GM12801 (cell line): Measurements from ENCODE around the gene THRB.

Experiments used
- TF ChIP-seq, protein P1 (sequence below): IDR thresholded peaks from one replicate; pipeline ENCODE4 v1.5.1; 2011; ENCODE audit warnings: control low read depth; ENCODE audit not compliant: insufficient read length; ENCODE audit errors: extremely low read depth

Gene THRB

DNA sequence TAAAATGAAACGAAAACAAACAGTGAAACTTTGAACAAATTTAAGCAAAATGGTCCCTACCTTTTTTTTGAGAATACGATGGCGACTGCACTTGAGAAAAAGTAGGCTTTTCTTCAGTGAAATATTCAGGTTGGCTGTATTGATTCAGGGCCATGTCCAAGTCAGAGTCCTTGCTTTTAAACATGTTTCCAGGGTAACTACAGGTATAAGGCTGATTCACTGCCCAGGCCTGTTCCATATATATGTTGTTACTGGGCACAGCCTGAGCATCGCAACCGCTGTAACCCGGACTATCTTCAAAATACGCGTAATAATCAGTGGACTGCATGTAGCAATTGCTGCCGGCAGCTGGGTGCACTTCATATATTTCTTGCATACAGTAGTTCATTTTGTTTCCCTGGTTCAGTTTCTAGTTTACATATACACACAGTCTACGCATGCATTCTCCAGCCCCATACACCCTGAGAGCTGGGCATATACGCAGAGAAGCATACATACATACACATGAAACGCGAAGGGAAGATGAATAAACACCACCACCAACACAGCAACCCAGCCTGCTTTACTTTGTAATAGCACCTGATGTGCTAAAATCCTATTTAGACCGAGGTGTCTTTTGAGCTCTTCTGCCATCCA lies 329.6 kb downstream of the THRB start:
- TF ChIP-seq, protein P1, sequence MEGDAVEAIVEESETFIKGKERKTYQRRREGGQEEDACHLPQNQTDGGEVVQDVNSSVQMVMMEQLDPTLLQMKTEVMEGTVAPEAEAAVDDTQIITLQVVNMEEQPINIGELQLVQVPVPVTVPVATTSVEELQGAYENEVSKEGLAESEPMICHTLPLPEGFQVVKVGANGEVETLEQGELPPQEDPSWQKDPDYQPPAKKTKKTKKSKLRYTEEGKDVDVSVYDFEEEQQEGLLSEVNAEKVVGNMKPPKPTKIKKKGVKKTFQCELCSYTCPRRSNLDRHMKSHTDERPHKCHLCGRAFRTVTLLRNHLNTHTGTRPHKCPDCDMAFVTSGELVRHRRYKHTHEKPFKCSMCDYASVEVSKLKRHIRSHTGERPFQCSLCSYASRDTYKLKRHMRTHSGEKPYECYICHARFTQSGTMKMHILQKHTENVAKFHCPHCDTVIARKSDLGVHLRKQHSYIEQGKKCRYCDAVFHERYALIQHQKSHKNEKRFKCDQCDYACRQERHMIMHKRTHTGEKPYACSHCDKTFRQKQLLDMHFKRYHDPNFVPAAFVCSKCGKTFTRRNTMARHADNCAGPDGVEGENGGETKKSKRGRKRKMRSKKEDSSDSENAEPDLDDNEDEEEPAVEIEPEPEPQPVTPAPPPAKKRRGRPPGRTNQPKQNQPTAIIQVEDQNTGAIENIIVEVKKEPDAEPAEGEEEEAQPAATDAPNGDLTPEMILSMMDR, result no peak

DNA sequence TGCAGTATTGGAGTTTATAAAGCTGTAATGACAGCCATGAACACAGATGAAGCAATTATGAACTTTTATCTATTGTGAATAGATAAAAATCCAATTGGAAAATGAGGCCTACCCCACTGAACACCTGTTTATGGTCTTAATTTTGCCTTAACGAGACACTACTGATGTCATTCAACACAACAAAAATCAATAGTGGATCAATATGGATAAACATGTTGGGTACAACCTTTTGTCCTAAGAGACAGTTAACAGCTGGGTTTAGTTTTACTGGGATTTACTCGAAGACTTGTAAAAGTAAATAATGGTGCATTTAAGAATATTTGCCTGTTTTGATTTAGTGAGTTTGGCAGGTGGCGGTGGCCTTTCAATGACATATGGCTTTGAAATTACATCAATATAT lies 331.7 kb downstream of the THRB start:
- TF ChIP-seq, protein P1, result no peak

DNA sequence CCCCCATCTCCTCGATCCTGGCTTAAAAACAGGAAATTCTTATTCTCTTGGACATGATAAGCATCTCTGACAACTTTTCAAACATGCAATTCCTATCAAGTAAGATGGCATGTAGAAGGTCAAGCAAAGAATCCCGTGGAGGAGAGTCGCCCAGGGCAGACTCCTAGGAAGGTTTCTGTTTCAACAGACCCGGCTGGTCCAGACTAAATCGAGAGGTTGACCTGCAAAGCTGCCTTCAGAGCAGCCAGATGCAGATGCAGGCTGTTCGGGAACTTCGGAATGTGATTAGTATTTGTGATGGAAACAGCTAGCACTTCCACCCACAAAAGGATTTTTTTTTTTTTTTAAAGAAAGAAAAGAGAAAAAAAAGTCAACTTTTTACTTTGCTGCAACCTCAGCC lies 332.8 kb downstream of the THRB start:
- TF ChIP-seq, protein P1, result no peak

DNA sequence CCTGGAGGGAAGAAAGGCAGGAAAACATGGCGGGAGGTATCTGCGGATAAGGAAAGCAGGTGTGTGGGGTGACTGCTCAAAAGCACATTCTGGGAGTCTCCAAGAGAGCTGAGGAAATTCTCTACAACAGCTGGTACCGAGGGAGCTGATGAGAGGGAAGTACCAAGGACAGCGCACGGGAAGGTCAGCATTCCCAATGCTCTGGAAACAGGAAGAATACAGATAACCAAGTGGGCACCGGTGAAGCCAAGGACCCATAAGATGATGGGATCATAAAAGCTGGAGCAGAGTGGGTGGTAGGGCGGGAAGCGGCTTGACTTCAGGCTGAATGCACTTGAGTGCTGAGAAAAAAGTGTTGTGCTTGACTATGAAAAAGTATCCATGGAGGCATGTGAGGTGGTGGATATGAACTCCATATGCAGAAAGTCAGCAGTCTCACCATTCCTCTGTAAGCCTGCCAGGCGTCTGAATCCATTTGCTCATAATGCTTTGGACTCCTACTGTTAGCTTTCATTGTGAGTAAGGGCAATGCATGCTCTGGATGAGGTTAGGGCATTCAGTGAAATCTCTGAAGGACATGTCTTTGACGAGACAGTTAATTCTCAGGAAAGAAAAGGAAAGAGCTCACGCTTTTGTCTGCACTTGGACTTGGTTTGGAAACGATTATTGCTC lies 334.1 kb downstream of the THRB start:
- TF ChIP-seq, protein P1, result no peak

DNA sequence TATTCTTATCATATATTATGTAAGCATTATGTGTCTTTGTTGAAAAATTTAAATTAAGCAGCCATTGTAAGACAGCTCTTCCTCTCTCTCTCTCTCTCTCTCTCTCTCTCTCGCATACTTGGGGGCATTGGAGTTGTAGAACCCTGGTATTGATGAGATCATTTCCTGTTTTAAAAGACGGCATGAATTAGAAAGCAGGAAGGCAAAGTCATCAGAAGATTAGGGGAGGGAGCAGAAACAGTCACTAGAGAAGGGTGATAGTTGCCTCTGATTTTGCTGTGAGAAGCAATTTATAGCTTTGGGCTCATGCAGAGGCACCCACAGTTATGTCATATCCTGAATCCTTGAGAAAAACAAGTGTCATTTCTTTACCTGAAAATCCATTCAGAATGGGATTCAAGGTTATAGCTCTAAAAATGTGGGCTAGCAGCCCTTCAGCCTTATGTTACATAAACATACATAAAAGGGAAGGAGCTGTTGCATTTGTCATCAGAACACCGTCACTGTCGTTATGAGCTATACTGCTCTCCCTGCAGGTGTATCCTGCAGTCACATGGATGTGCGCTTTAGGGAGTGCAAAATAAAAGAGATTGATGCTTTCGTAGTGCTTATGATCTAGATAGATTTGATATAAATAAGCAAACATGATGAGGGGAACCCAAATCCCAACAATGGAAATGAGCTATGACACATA lies 335.7 kb downstream of the THRB start:
- TF ChIP-seq, protein P1, result no peak

DNA sequence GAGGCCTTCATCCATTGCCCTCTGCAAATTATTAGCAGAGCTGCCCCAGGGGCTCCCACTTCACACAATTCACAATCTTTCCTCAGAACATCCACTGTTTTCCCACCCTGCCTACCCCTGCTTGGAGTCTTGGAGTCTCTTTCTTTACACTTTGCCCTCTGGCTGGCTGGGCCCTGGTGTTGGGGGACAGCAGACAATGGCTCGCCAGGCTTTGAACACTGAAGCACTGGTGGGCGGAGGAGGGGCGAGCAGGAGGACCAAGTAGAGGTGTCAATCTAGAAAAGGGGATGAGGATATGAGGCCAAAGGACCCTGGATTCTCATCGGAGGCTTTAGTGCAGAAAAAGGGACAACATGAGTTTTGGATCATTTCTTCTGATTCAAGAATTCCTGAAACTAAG lies 337.5 kb downstream of the THRB start:
- TF ChIP-seq, protein P1, result no peak

DNA sequence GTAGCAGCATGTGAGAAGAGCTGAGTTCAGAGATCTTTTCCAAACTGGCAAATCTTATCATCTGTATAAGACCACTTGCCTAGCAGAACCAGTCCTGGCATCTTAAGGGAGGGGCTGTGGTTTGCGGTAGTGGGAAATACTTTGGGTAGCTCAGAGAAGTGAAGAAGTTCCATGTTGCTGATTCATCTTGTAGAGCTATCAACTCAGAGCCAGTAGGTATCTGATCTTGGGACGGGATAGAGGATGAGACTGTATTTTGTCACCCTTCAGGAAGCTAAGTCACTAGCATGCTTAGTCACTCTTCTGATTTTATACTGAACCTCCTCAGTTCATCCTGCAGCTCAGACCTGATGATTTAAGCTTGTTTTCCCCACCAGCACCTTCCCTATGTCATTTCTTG lies 338.2 kb downstream of the THRB start:
- TF ChIP-seq, protein P1, result no peak
